Mucosa of stomach (tissue), 1 donor: Measurements from ENCODE around the gene TMEM269.
"Not testable (repeated sequence)": the region's sequence is repeated elsewhere in the genome, so short reads cannot be mapped to it uniquely, and the experiment has no call there.

Source experiments
- H3K27me3 ChIP-seq: one replicate; pipeline ENCODE4 v1.7.0; 2013; ENCODE audit warnings: mild to moderate bottlenecking, low read length; ENCODE audit not compliant: control insufficient read depth, insufficient read depth
- H3K36me3 ChIP-seq: one replicate; pipeline ENCODE4 v1.7.0; 2013; ENCODE audit warnings: low read length; ENCODE audit not compliant: control insufficient read depth, insufficient read depth
- H3K4me1 ChIP-seq: one replicate; pipeline ENCODE4 v1.7.0; 2013; ENCODE audit warnings: mild to moderate bottlenecking, low read length; ENCODE audit not compliant: control insufficient read depth, insufficient read depth
- H3K4me3 ChIP-seq: one replicate; pipeline ENCODE4 v1.7.0; 2013; ENCODE audit warnings: low read length
- H3K9ac ChIP-seq: one replicate; pipeline ENCODE4 v1.7.0; 2013; ENCODE audit warnings: mild to moderate bottlenecking, low read length, moderate library complexity
- H3K9me3 ChIP-seq: one replicate; pipeline ENCODE4 v1.7.0; 2013; ENCODE audit warnings: mild to moderate bottlenecking, low read length, moderate library complexity; ENCODE audit not compliant: control insufficient read depth
- donor health status: Pancreatic carcinoma.

The TMEM269 gene

GRCh38 chr1:42751511-42752070 lies 33.2 kb upstream of the TMEM269 start:
- H3K9me3 ChIP-seq, H3K36me3 ChIP-seq, H3K4me3 ChIP-seq, H3K4me1 ChIP-seq, H3K9ac ChIP-seq, H3K27me3 ChIP-seq: not testable (repeated sequence)

DNA sequence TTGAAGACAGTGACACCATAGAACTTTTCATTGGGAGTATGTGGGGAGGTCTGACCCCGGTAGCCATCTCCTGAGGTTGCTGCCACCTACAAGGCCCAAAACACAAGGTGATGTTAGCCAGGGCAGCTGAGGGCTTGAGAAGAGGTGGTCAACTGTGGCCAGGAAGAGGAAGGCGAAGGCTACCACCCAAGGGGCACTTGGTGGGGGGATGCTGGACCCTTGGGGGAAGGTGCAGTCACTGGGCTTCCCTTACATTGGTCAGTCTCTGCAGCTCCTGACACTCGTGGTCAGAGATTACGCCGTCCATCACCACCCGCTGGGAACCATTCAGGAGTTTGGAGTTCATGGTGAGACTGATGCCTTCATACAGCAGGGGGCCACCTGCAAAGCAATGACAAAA lies 32.5 kb upstream of the TMEM269 start:
- no peaks in the 10 kb centered on the region for H3K9me3 ChIP-seq
- H3K27me3 ChIP-seq: no peaks in the 10 kb centered on the region
- peaks cover 7% of the 10 kb centered on the region for H3K4me1 ChIP-seq
- no peak overlapping the region for H3K9ac ChIP-seq
- H3K36me3 ChIP-seq: no peaks in the 10 kb centered on the region
- H3K4me3 ChIP-seq: no peak overlapping the region

GRCh38 chr1:42753070-42753469 lies 31.7 kb upstream of the TMEM269 start:
- Histone ChIP-seq H3K4me3 (no peak overlapping the region), H3K36me3 (no peaks in the 10 kb centered on the region), H3K4me1 (peaks cover 7% of the 10 kb centered on the region), H3K9me3 (no peaks in the 10 kb centered on the region), H3K9ac (no peak overlapping the region), H3K27me3 (no peaks in the 10 kb centered on the region)

DNA sequence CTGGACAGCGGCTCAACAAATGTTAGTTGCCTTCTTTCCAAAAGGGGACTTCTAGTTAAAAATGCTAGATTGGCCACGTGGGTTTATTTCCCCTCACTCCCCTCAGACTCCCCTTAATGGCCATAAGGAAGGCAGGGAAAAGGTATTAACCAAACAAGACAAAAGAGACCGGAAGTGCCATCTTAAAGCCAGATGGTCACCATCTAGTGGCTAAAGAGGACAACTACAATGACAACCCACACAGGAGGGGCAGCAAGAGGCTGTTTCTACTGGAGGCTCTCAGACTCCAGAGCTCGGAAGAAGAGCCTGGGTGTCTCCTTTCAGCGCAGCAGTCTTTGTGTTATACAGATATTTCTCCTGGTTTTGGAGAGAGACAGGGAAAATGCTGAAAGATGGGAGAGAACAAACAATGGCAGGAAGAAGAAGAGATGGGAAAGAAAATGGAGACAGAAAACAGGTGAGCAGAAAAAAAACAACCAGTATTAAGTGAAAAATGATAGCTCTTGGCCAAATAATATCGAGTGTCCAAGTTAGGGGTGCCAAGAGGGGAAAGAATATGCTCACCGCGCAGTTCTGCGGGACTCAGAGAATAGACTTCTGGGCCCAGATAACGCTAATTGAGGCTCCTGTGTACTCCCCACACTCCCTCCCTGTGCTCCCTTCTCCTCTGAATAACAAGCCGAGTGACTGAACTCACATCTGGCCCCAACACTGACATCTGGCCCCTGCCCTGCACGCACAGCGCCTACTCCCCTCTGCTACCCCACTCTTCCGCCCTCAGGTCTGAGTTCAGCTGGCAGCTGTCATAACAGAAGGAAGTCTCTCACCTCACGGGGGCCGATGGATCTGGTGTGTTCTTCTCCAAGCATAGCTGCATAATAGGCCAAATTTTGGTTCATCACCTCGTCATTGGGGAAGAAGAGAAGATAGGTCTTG lies 27.6 kb upstream of the TMEM269 start:
- Histone ChIP-seq H3K9me3 (no peaks in the 10 kb centered on the region), H3K4me3 (no peak overlapping the region), H3K9ac (no peak overlapping the region), H3K36me3 (no peaks in the 10 kb centered on the region), H3K27me3 (no peaks in the 10 kb centered on the region), H3K4me1 (peaks cover 8% of the 10 kb centered on the region)

GRCh38 chr1:42757892-42758275 lies 26.9 kb upstream of the TMEM269 start:
- H3K4me3 ChIP-seq: no peak overlapping the region
- H3K27me3 ChIP-seq: no peaks in the 10 kb centered on the region
- H3K9me3 ChIP-seq: no peaks in the 10 kb centered on the region
- H3K9ac ChIP-seq: no peak overlapping the region
- H3K4me1 ChIP-seq: peaks cover 12% of the 10 kb centered on the region
- no peaks in the 10 kb centered on the region for H3K36me3 ChIP-seq

DNA sequence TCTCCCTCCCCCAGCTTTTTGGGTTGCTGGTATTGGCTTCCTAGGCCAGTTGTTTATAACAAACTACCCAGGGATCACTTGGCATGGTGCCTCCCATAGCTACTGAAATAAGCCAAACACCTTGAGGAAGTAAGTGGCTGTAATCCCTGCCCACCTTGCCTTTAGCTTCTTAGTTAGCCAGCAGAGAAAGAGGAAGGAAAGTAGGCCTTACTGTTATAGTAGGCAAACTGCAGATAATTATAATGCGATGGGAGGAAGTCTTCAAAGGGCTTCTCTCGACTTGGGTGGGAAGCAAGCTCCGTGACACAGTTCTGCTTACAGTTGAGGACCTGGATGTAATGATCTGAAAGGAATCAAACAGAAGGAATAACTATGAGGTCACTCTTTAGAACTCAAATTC lies 26.1 kb upstream of the TMEM269 start:
- H3K4me1 ChIP-seq: peaks cover 6% of the 10 kb centered on the region
- H3K27me3 ChIP-seq: no peaks in the 10 kb centered on the region
- H3K4me3 ChIP-seq: no peak overlapping the region
- H3K9ac ChIP-seq: no peak overlapping the region
- H3K9me3 ChIP-seq: no peaks in the 10 kb centered on the region
- no peaks in the 10 kb centered on the region for H3K36me3 ChIP-seq

GRCh38 chr1:42759114-42759513 lies 25.7 kb upstream of the TMEM269 start:
- H3K36me3 ChIP-seq: no peaks in the 10 kb centered on the region
- no peak overlapping the region for H3K4me3 ChIP-seq
- H3K9me3 ChIP-seq: no peaks in the 10 kb centered on the region
- H3K27me3 ChIP-seq: no peaks in the 10 kb centered on the region
- H3K9ac ChIP-seq: no peak overlapping the region
- peaks cover 6% of the 10 kb centered on the region for H3K4me1 ChIP-seq

- no peaks in the 10 kb centered on the region for H3K36me3 ChIP-seq
These were observed 23.2 kb upstream of the TMEM269 start for GRCh38 chr1:42761567-42761966.

GRCh38 chr1:42762269-42762668 lies 22.5 kb upstream of the TMEM269 start:
- Histone ChIP-seq H3K9ac (peak overlapping the region; percentile 28), H3K4me3 (no peak overlapping the region), H3K4me1 (peaks cover 6% of the 10 kb centered on the region), H3K36me3 (no peaks in the 10 kb centered on the region), H3K27me3 (no peaks in the 10 kb centered on the region), H3K9me3 (no peaks in the 10 kb centered on the region)

More at GRCh38 chr1:42761567-42761966, 23.2 kb upstream of the TMEM269 start:
- Histone ChIP-seq H3K4me3 (no peak overlapping the region), H3K27me3 (no peaks in the 10 kb centered on the region), H3K9ac (no peak overlapping the region), H3K9me3 (no peaks in the 10 kb centered on the region), H3K4me1 (peaks cover 6% of the 10 kb centered on the region)

- H3K9me3 ChIP-seq: no peaks in the 10 kb centered on the region
- H3K9ac ChIP-seq: no peak overlapping the region
- peaks cover 10% of the 10 kb centered on the region for H3K4me1 ChIP-seq
- H3K36me3 ChIP-seq: no peaks in the 10 kb centered on the region
- no peaks in the 10 kb centered on the region for H3K27me3 ChIP-seq
- H3K4me3 ChIP-seq: peak overlapping the region; percentile 67
These were observed 19.5 kb upstream of the TMEM269 start for GRCh38 chr1:42765269-42765668.

DNA sequence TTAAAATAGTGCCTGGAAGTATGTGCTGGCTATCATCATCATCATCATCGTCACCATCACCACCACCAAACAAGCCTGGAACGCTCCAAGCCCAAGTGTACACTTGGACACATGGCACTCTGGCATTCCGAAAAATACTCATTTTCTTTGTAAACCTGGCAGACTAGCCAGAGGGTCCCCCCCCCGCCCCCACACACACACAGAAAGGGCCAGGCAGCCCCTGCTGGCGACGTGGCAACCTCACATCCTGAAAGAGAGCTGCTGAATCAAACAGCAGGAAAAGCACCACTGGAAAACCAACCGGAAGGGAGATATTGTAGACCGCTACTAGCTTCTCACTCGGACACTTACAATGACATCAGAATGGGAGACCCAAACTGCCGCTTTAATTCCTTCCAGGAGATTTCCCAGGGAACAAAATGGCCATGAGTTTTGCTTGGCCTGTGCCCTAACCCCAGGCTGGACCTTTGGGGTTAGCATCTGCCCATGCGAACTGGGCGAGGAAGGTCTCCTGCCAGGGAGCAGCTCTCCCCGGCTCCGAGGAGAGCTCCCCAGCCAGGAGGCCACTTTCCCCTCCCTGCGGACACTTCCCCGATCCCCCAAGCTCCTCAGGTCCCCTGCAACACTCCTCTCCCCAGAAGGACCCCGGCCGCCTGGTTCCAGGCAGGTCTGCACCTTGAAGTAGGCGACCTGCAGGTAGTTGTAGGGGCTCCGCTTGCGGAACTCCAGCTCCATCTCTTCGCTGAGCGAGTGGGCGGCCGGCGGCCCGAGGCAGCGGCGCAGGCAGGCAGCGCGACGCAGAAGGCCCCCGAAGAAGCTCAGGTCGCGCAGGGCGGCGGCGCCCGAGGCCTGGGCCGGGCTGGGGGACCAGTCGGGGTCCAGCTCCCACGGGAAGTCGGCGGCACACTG lies 18.7 kb upstream of the TMEM269 start:
- peak overlapping the region; percentile 95 for H3K9ac ChIP-seq
- H3K9me3 ChIP-seq: no peaks in the 10 kb centered on the region
- peaks cover 10% of the 10 kb centered on the region for H3K4me1 ChIP-seq
- H3K4me3 ChIP-seq: peak overlapping the region; percentile 67
- H3K27me3 ChIP-seq: no peaks in the 10 kb centered on the region
- H3K36me3 ChIP-seq: no peaks in the 10 kb centered on the region
